ENCODE data around the gene SMC1A. TPM values are rescaled to one million over a fixed set of nuclear protein-coding genes. Genes with fewer than 3 reads are reported as not detected.

SMC1A gene
- total RNA-seq, 6 experiments from 2014 or later, result 21.2 to 41.1 (median 32.3) TPM

- intact Hi-C loops (cut with DNase I), result loop anchor here (10.0 kb wide), 1 partner anchor 115 kb away; no protein-coding TSS in a partner anchor
- DNase-seq (no peak), ATAC-seq (no peak)
- peaks cover 0 to 12% (median 5%) of the 10 kb centered on the region in 4 donors for H3K4me1 ChIP-seq
- WGBS (ENCODE audit: insufficient coverage, low coverage, low lambda C conversion rate, missing lambda C conversion rate), result 86% methylated on average over 7 of the region's 9 CpGs
- peaks cover 0 to 3% of the 10 kb centered on the region in 2 donors for H3K27me3 ChIP-seq
- H3K9me3 ChIP-seq, result no peaks in the 10 kb centered on the region
- H3K36me3 ChIP-seq, result peaks cover 0 to 11% (median 0%) of the 10 kb centered on the region in 4 donors
- no peak overlapping the region for H3K4me3 ChIP-seq
- no peak overlapping the region for H3K27ac ChIP-seq
- no peak for TF ChIP-seq POLR2A (IDR thresholded peaks at IDR 0.05)
- TF ChIP-seq CTCF (IDR thresholded peaks at IDR 0.05), result no peak
Observed at GRCh38 chrX:53430231-53430630, 7.8 kb upstream of the SMC1A start.

- intact Hi-C loops (cut with DNase I), result loop anchor here (10.0 kb wide), 1 partner anchor 115 kb away; no protein-coding TSS in a partner anchor
- Histone ChIP-seq H3K27ac (no peak overlapping the region), H3K4me3 (no peak overlapping the region), H3K27me3 (peaks cover 0 to 3% of the 10 kb centered on the region in 2 donors), H3K4me1 (peaks cover 0 to 12% (median 5%) of the 10 kb centered on the region in 4 donors), H3K9me3 (no peaks in the 10 kb centered on the region), H3K36me3 (peaks cover 0 to 11% (median 0%) of the 10 kb centered on the region in 4 donors)
- ATAC-seq, result no peak
- 87% methylated on average over 3 of the region's 8 CpGs for WGBS (ENCODE audit: insufficient coverage, low coverage, low lambda C conversion rate, missing lambda C conversion rate)
- TF ChIP-seq CTCF (IDR thresholded peaks at IDR 0.05) (no peak), POLR2A (IDR thresholded peaks at IDR 0.05) (no peak)
- DNase-seq, result no peak
Observed at GRCh38 chrX:53429755-53430154, 7.3 kb upstream of the SMC1A start.

GRCh38 chrX:53422861-53423306 is 430 bp upstream of the SMC1A start, which contains the start of gene RIBC1:
TSS of gene RIBC1 (plus strand) at chrX:53422873. CDS start at chrX:53426277, 3,404 bp downstream.
- Histone ChIP-seq H3K9me3 (no peaks in the 10 kb centered on the region), H3K27me3 (no peaks in the 10 kb centered on the region), H3K4me3 (peak within 1 kb of the TSS; percentile 56 to 99 (median 92)), H3K27ac (peak within 1 kb of the TSS; percentile 74 to 86 (median 86)), H3K4me1 (peaks cover 0 to 14% (median 5%) of the 10 kb centered on the region in 4 donors), H3K36me3 (no peaks in the 10 kb centered on the region)
- intact Hi-C loops (cut with DNase I), result no loop called here
- TF ChIP-seq POLR2A (IDR thresholded peaks at IDR 0.05) (no peak), CTCF (IDR thresholded peaks at IDR 0.05) (no peak)
- 8% methylated on average over 17 of the region's 17 CpGs for WGBS (ENCODE audit: insufficient coverage, low coverage, low lambda C conversion rate, missing lambda C conversion rate)
- DNase-seq, result no peak
- no peak for ATAC-seq

GRCh38 chrX:53421772-53422085 is 725 bp downstream of the SMC1A start:
- H3K9me3 ChIP-seq, result no peaks in the 10 kb centered on the region
- H3K27me3 ChIP-seq, result no peaks in the 10 kb centered on the region
- DNase-seq (no peak), ATAC-seq (peak in 2 of 4 donors; percentile 24 to 36)
- H3K4me3 ChIP-seq, result peak overlapping the region; percentile 56 to 99 (median 92)
- TF ChIP-seq CTCF (IDR thresholded peaks at IDR 0.05) (no peak), POLR2A (IDR thresholded peaks at IDR 0.05) (no peak)
- intact Hi-C loops (cut with DNase I), result no loop called here
- peak overlapping the region; percentile 74 to 86 (median 86) for H3K27ac ChIP-seq
- H3K36me3 ChIP-seq, result no peaks in the 10 kb centered on the region
- WGBS (ENCODE audit: insufficient coverage, low coverage, low lambda C conversion rate, missing lambda C conversion rate), result 3% methylated on average over 13 of the region's 15 CpGs
- peaks cover 0 to 14% (median 5%) of the 10 kb centered on the region in 4 donors for H3K4me1 ChIP-seq

Measured in right lobe of liver (tissue), 6 donors.